GM12878 (cell line): Measurements from ENCODE around the gene C19orf18. TPM values are rescaled to one million over a fixed set of nuclear protein-coding genes. Genes with fewer than 3 reads are reported as not detected.

ENCODE experiments used
- ATAC-seq: fragments of 200-7000 bp; cut with Tn5 transposase; 3 replicates; pipeline ENCODE4 v1.9.1; 2020; ENCODE audit warnings: mild to moderate bottlenecking, moderate library complexity
- BruUV-seq: library from RNA; stranded (reverse); fragments of 400-500 nt; replicated peaks from 2 replicates; lab custom pipeline; 2021; lab: Mats Ljungman, UMichigan
- CTCF ChIA-PET: fragments of 300-600 bp; sonication (Branson Sonifier 250); formaldehyde crosslinking; extraction: SDS; loops from one replicate; lab custom pipeline; 2021; ENCODE audit warnings: inconsistent platforms; lab: Yijun Ruan, JAX
- POLR2A ChIA-PET: fragments of 350-600 bp; formaldehyde crosslinking; extraction: SDS; loops from one replicate; lab custom pipeline; 2021; ENCODE audit warnings: inconsistent platforms; lab: Charles Lee
- RAD21 ChIA-PET: fragments of 300-600 bp; sonication (Branson Sonifier 250); formaldehyde crosslinking; loops from one replicate; lab custom pipeline; 2023; ENCODE audit warnings: antibody characterized with exemption; ENCODE audit not compliant: unreplicated experiment; lab: Charles Lee
- SMC1A ChIA-PET: fragments of 300-600 bp; sonication (Branson Sonifier 250); formaldehyde crosslinking; loops from one replicate; lab custom pipeline; 2023; ENCODE audit not compliant: unreplicated experiment, uncharacterized antibody; lab: Charles Lee
- DNase-seq: peaks from one replicate; pipeline ENCODE4 v3.0.0-alpha.2; 2011; ENCODE audit warnings: low read depth, low spot score
- FAIRE-seq: peaks from 3 replicates; lab custom pipeline; 2011; peaks lifted over from hg19 to GRCh38; lab: Jason Lieb, UNC
- H2AFZ ChIP-seq: 2 replicates; pipeline ENCODE4 v1.6.0; 2011; ENCODE audit warnings: low read depth, low read length, control low read depth; ENCODE audit not compliant: control insufficient read depth
- H3K27ac ChIP-seq: 2 replicates; pipeline ENCODE4 v1.5.1; 2011; ENCODE audit warnings: control low read depth; ENCODE audit not compliant: control insufficient read depth, insufficient read depth
- H3K27me3 ChIP-seq, 2 experiments: replicated peaks in 1 of 2; 2 replicates each; pipeline versions ENCODE4 v1.6.0 to v1.6.1; 2011; ENCODE audit warnings: low read length in 1 of 2; ENCODE audit not compliant: control insufficient read depth in 2 of 2, insufficient read depth in 2 of 2
- H3K36me3 ChIP-seq, 2 experiments: 2 replicates each; pipeline ENCODE4 v1.5.1; 2011; ENCODE audit warnings: low read length in 1 of 2; ENCODE audit not compliant: control insufficient read depth in 2 of 2, insufficient read depth in 2 of 2
- H3K4me1 ChIP-seq: 2 replicates; pipeline ENCODE4 v1.6.1; 2011; ENCODE audit warnings: mild to moderate bottlenecking, low read length, moderate library complexity, mixed read lengths; ENCODE audit not compliant: control insufficient read depth, insufficient read depth
- H3K4me2 ChIP-seq: 2 replicates; pipeline ENCODE4 v1.6.0; 2011; ENCODE audit warnings: control low read depth; ENCODE audit not compliant: control insufficient read depth, insufficient read depth
- H3K4me3 ChIP-seq: fragments of 200-600 bp; sonication (generic); 2 replicates; pipeline ENCODE4 v1.5.1; 2016
- H3K79me2 ChIP-seq: 2 replicates; pipeline ENCODE4 v1.6.0; 2011; ENCODE audit warnings: low read length; ENCODE audit not compliant: control insufficient read depth, insufficient read depth
- H3K9ac ChIP-seq: 2 replicates; pipeline ENCODE4 v1.8.0; 2011; ENCODE audit warnings: low read length, control low read depth, mixed read lengths; ENCODE audit not compliant: control insufficient read depth, insufficient read depth
- H3K9me3 ChIP-seq: replicated peaks from 3 replicates; pipeline ENCODE4 v1.5.1; 2011; ENCODE audit warnings: mild to moderate bottlenecking, low read length; ENCODE audit not compliant: control insufficient read depth, insufficient read depth
- H4K20me1 ChIP-seq: 2 replicates; pipeline ENCODE4 v1.6.0; 2011; ENCODE audit not compliant: control insufficient read depth, insufficient read depth
- CEBPB ChIP-seq, 2 experiments: fragments of 150-350 bp in 1 of 2; IDR thresholded peaks; 2 replicates each; pipeline ENCODE4 v1.6.1; 2012 to 2014; ENCODE audit warnings: low read depth in 2 of 2, low read length in 2 of 2, borderline replicate concordance in 1 of 2, inconsistent platforms in 1 of 2
- EP300 ChIP-seq, 2 experiments: fragments of 150-350 bp in 1 of 2; IDR thresholded peaks; 2 replicates each; pipeline ENCODE4 v1.6.1; 2011 to 2012; ENCODE audit warnings: low read depth in 2 of 2, low read length in 2 of 2, borderline replicate concordance in 1 of 2, improper control_type of control experiment in 1 of 2, inconsistent platforms in 1 of 2; ENCODE audit not compliant: control insufficient read depth in 1 of 2
- GABPA ChIP-seq: IDR thresholded peaks from 2 replicates; pipeline ENCODE4 v1.6.1; 2014; ENCODE audit warnings: antibody characterized with exemption, low read depth, mild to moderate bottlenecking, inconsistent platforms
- IRF3 ChIP-seq: fragments of 450-650 bp; IDR thresholded peaks from 2 replicates; pipeline ENCODE4 v1.6.1; 2014; ENCODE audit warnings: mild to moderate bottlenecking
- JUND ChIP-seq: IDR thresholded peaks from 2 replicates; pipeline ENCODE4 v1.6.1; 2012; ENCODE audit warnings: low read depth, mild to moderate bottlenecking, low read length, improper control_type of control experiment, moderate library complexity
- MLLT1 ChIP-seq: fragments of 450-650 bp; IDR thresholded peaks from 2 replicates; pipeline ENCODE4 v1.6.1; 2016; ENCODE audit warnings: mild to moderate bottlenecking
- NFYB ChIP-seq: IDR thresholded peaks from 2 replicates; pipeline ENCODE4 v1.6.1; 2011; ENCODE audit warnings: low read depth, mild to moderate bottlenecking, low read length, improper control_type of control experiment, moderate library complexity; ENCODE audit not compliant: insufficient read depth
- NR2F1 ChIP-seq: fragments of 450-650 bp; conservative IDR thresholded peaks from 2 replicates; pipeline ENCODE4 v1.6.1; 2017; ENCODE audit warnings: mild to moderate bottlenecking
- NRF1 ChIP-seq: conservative IDR thresholded peaks from 2 replicates; pipeline ENCODE4 v1.6.1; 2011; ENCODE audit warnings: mild to moderate bottlenecking, low read depth, low read length, improper control_type of control experiment
- RUNX3 ChIP-seq: IDR thresholded peaks from 2 replicates; pipeline ENCODE4 v1.6.1; 2012; ENCODE audit warnings: low read length, inconsistent platforms
- SMC3 ChIP-seq: IDR thresholded peaks from 2 replicates; pipeline ENCODE4 v1.6.1; 2011; ENCODE audit warnings: low read length, improper control_type of control experiment, borderline replicate concordance
- TBL1XR1 ChIP-seq: IDR thresholded peaks from 2 replicates; pipeline ENCODE4 v1.6.1; 2012; ENCODE audit warnings: low read depth, low read length, improper control_type of control experiment
- WRNIP1 ChIP-seq: IDR thresholded peaks from 2 replicates; pipeline ENCODE4 v1.6.1; 2011; ENCODE audit warnings: low read depth, low read length, improper control_type of control experiment, borderline replicate concordance
- ZNF207 ChIP-seq: fragments of 450-650 bp; IDR thresholded peaks from 2 replicates; pipeline ENCODE4 v1.6.1; 2014; ENCODE audit warnings: antibody characterized with exemption, mild to moderate bottlenecking, borderline replicate concordance
- ZNF274 ChIP-seq: IDR thresholded peaks from one replicate; pipeline ENCODE4 v1.8.0; 2011; ENCODE audit not compliant: insufficient read length, insufficient read depth
- ZNF384 ChIP-seq: IDR thresholded peaks from 2 replicates; pipeline ENCODE4 v1.6.1; 2012; ENCODE audit warnings: low read depth, mild to moderate bottlenecking, low read length, improper control_type of control experiment, borderline replicate concordance
- ZSCAN29 ChIP-seq: fragments of 450-650 bp; IDR thresholded peaks from 2 replicates; pipeline ENCODE4 v1.6.1; 2017; ENCODE audit warnings: mild to moderate bottlenecking, moderate library complexity
- WGBS: methylation state at CpG from one replicate; pipeline ENCODE4 v1.1.6; 2016; ENCODE audit warnings: low lambda C conversion rate; ENCODE audit not compliant: insufficient replicate concordance, insufficient coverage; ENCODE audit errors: missing lambda C conversion rate; 5-methylcytosine and 5-hydroxymethylcytosine counted together
- in situ Hi-C: fragments of 300-500 bp; cut with MboI; formaldehyde crosslinking; loops from 9 replicates; pipeline ENCODE4 v1.14.3; 2018; ENCODE audit warnings: mixed read lengths
- intact Hi-C: fragments of 100-400 bp; cut with micrococcal nuclease; formaldehyde crosslinking; loops from one replicate; pipeline ENCODE4 v1.14.2; 2022; ENCODE audit not compliant: unreplicated experiment
- polyA plus RNA-seq, 11 experiments: library from polyadenylated mRNA; depleted of rRNA in 4 of 11; unstranded in 6 of 11; stranded (reverse) in 5 of 11; fragments of >200 nt; fragmentation: Nextera tagmentation in 4 of 11; fragmentation: Illumina TruSeq in 1 of 11; extraction: Ambion mirVana in 4 of 11; extraction: Trizol in 1 of 11; gene quantifications; 1 replicate in 1 of 11; 2 replicates in 10 of 11; pipeline versions ENCODE4 v1.2.1 to v1.2.3, GENCODE V29; 2011 to 2016; ENCODE audit warnings: inconsistent platforms in 2 of 11, missing spikeins in 2 of 11, low read depth in 1 of 11
- total RNA-seq, 4 experiments: library from RNA; depleted of rRNA in 3 of 4; stranded (reverse); fragments of >200 nt in 3 of 4; fragmentation: Illumina TruSeq in 1 of 4; extraction: Trizol in 1 of 4; gene quantifications; 2 replicates each; pipeline versions ENCODE4 v1.2.1 to v1.2.3, GENCODE V29; 2013 to 2021

C19orf18 gene
- total and polyA plus RNA-seq, 10 of the 15 experiments (the other 5 are each of a cell fraction or from before 2014, with no cell fraction given): 0.12 to 0.29 (median 0.21) TPM; not detected in 7

GRCh38 chr19:58002384-58003173, 28.2 kb upstream of the C19orf18 start, which contains the start of gene ZNF606 (continued):
- no peak for TF ChIP-seq ZNF274
- no peak for TF ChIP-seq JUND
- TF ChIP-seq SMC3: no peak
- no peak for TF ChIP-seq WRNIP1
- no peak for TF ChIP-seq NRF1
- no peak for TF ChIP-seq EP300 (IDR thresholded peaks at IDR 0.05; ENCODE audit: borderline replicate concordance in 1 of 2, control insufficient read depth in 1 of 2, low read depth in 2 of 2, low read length in 2 of 2)
- TF ChIP-seq NR2F1: peak; percentile 80
- TF ChIP-seq RUNX3: peak; percentile 37
- TF ChIP-seq ZSCAN29: no peak
- no peak for TF ChIP-seq NFYB
- no peak for TF ChIP-seq CEBPB (IDR thresholded peaks at IDR 0.05; ENCODE audit: borderline replicate concordance in 1 of 2, low read depth in 2 of 2, low read length in 2 of 2)

- Histone ChIP-seq H3K36me3 (peaks cover 7 to 12% of the 10 kb centered on the region in 2 experiments), H3K4me1 (peaks cover 4% of the 10 kb centered on the region; the same call in 1 of the 2 replicates), H3K4me2 (peak overlapping the region; percentile 91), H3K9ac (peak overlapping the region; percentile 77), H2AFZ (peak overlapping the region; percentile 71), H3K27me3 (no peaks in the 10 kb centered on the region), H3K4me3 (peak overlapping the region; percentile 71), H4K20me1 (no peaks in the 10 kb centered on the region), H3K27ac (peak overlapping the region; percentile 77), H3K79me2 (peaks cover 5% of the 10 kb centered on the region; the same call in 1 of the 2 replicates), H3K9me3 (peaks cover 42% of the 10 kb centered on the region)
- BruUV-seq: no TSS peak
- ChIA-PET SMC1A (interaction anchor here (0.6 to 1.7 kb wide), 3 partner anchors 98 to 274 kb away, joined by 3 to 5 read pairs (median 3); partner anchors contain the start of gene ZNF671), POLR2A (interaction anchor here (1.0 to 1.5 kb wide), 2 partner anchors 181 to 345 kb away, joined by 3 read pairs; no protein-coding TSS in a partner anchor), RAD21 (no interaction called here), CTCF (interaction anchor here (1.0 kb wide), 1 partner anchor 308 kb away, joined by 3 read pairs; no protein-coding TSS in a partner anchor)
- WGBS: 41% methylated on average over 23 of the region's 23 CpGs
- TF ChIP-seq MLLT1 (peak; percentile 78; the same call in 1 of the 2 replicates), ZNF384 (no peak), TBL1XR1 (no peak), IRF3 (no peak), ZNF207 (no peak), GABPA (no peak)
- DNase-seq (no peak), ATAC-seq (peak; percentile 29), FAIRE-seq (no peak)
- intact Hi-C loops (no loop called here), in situ Hi-C loops (no loop called here)
These were observed 27.6 kb upstream of the C19orf18 start for GRCh38 chr19:58001895-58002369.
